Measurements from ENCODE around the gene SGPL1. TPM values are rescaled to one million over a fixed set of nuclear protein-coding genes. Genes with fewer than 3 reads are reported as not detected.

The SGPL1 gene
- total and polyA plus RNA-seq, 2 of the 8 experiments (the other 6 are each of a cell fraction or from before 2014, with no cell fraction given) = 20.5 to 51.6 TPM

DNA sequence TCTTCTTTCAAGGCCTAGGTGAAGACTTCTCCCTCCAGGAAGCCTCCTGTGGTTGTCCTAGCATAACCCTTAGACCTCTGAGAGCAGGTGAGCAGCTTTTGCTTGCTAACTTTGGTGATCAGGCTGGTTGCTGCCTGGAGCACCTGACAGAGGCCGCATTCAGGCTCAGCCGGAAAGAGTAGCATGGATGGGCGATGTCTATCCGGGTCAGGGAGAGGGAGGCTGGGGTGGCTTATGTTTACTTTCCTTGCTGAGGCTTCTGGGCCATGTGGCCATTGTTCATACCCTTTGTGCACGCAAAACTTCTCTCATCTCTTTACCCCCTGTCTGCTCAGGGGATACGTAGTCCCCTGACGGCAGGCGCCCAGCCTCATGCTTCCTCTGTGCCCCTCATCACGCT lies 100.1 kb downstream of the SGPL1 start (continued):
- no peak for TF ChIP-seq HDAC2 (IDR thresholded peaks at IDR 0.05; ENCODE audit: borderline replicate concordance in 1 of 2, low read depth in 2 of 2, low read length in 2 of 2)
- TF ChIP-seq RBBP5 (IDR thresholded peaks at IDR 0.05; ENCODE audit: borderline replicate concordance, low read depth, low read length) = no peak
- TF ChIP-seq, protein P1, sequence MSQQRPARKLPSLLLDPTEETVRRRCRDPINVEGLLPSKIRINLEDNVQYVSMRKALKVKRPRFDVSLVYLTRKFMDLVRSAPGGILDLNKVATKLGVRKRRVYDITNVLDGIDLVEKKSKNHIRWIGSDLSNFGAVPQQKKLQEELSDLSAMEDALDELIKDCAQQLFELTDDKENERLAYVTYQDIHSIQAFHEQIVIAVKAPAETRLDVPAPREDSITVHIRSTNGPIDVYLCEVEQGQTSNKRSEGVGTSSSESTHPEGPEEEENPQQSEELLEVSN (IDR thresholded peaks at IDR 0.05) = no peak
